Testis (tissue), 3 donors: ENCODE data around the gene BRAT1. TPM values are rescaled to one million over a fixed set of nuclear protein-coding genes. Genes with fewer than 3 reads are reported as not detected.

Source experiments
- DNase-seq: peaks from one replicate; pipeline ENCODE4 v3.0.0-alpha.2; 2019
- H3K27ac ChIP-seq, 2 donors: fragments of 200-600 bp; sonication (generic); one replicate each; pipeline ENCODE4 v1.5.1; 2019
- H3K27me3 ChIP-seq: fragments of 200-600 bp; sonication (generic); one replicate; pipeline ENCODE4 v1.5.1; 2019
- H3K36me3 ChIP-seq: fragments of 200-600 bp; sonication (generic); one replicate; pipeline ENCODE4 v1.5.1; 2017; ENCODE audit warnings: low read depth; ENCODE audit errors: missing control alignments
- H3K4me1 ChIP-seq: fragments of 200-600 bp; sonication (generic); one replicate; pipeline ENCODE4 v1.5.1; 2019
- H3K4me3 ChIP-seq, 2 donors: fragments of 200-600 bp; sonication (generic); one replicate each; pipeline ENCODE4 v1.5.1; 2017 to 2019
- H3K9me3 ChIP-seq: fragments of 200-600 bp; sonication (generic); one replicate; pipeline ENCODE4 v1.5.1; 2017
- POLR2A ChIP-seq: fragments of 450-650 bp; IDR thresholded peaks from one replicate; pipeline ENCODE4 v1.6.1; 2017; ENCODE audit warnings: antibody characterized with exemption, mild to moderate bottlenecking, moderate library complexity
- WGBS, 2 donors: methylation state at CpG; one replicate each; pipeline ENCODE4 v1.1.5; 2018; 5-methylcytosine and 5-hydroxymethylcytosine counted together
- intact Hi-C: fragments of 100-400 bp; cut with DNase I; formaldehyde crosslinking; loops from one replicate; pipeline ENCODE4 v1.15.1; 2023; ENCODE audit warnings: low total_unique reads
- polyA plus RNA-seq: library from polyadenylated mRNA; stranded (reverse); fragments of 350-450 nt; fragmentation: Illumina TruSeq; extraction: RNeasy Lipid Tissue Mini Kit (QIAGEN cat#74804); gene quantifications from one replicate; pipeline ENCODE4 v1.2.3, GENCODE V29; 2014; ENCODE audit warnings: low read depth, low replicate concordance; ENCODE audit not compliant: insufficient read depth
- total RNA-seq, 2 donors: library from RNA; depleted of rRNA; stranded (reverse); fragments of >200 nt; gene quantifications; one replicate each; pipeline ENCODE4 v1.2.3, GENCODE V29; 2016
- TF ChIP-seq, protein P1 (sequence below), 3 experiments: fragments of 450-650 bp in 2 of 3; fragments of 200-600 bp in 1 of 3; sonication (generic) in 1 of 3; IDR thresholded peaks; one replicate each; pipeline ENCODE4 v1.5.1; 2016 to 2019; ENCODE audit warnings: antibody characterized with exemption in 3 of 3, mild to moderate bottlenecking in 2 of 3, moderate library complexity in 1 of 3

Gene BRAT1
- total and polyA plus RNA-seq, 3 donors from 2014 or later = 45.3 to 108 (median 104) TPM

DNA sequence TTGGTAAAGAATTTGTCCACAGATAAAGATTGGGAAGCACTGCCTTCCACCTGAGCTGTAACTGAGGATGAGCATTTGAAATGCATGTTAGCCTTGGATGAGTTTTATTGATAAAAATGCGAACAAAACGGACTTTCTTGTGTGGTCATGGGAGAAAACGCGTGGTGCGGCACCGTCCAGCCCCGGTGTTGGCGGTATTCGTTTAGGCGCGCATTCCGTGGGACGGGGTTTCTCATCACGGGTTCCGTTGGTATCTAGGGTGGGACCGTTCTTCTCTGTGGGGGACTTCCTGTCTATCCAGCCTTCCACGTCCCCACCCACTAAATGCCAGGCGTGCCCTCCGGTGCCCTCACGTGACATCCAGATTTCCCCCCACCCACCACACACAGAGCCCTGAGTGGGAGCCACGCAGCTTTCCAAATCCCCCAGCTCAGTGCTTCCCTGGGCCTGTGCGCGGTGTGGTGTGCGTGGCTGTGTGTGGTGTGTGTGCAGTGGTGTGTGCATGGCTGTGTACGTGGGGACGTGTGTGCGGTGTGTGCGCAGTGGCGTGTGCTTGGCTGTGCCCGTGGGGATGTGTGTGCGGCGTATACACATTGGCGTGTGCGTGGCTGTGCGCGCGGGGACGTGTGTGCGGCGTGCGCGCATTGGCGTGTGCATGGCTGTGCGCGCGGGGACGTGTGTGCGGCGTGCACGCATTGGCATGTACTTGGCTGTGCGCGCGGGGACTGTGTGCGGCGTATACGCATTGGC lies 21.6 kb upstream of the BRAT1 start:
- intact Hi-C loops = no loop called here

DNA sequence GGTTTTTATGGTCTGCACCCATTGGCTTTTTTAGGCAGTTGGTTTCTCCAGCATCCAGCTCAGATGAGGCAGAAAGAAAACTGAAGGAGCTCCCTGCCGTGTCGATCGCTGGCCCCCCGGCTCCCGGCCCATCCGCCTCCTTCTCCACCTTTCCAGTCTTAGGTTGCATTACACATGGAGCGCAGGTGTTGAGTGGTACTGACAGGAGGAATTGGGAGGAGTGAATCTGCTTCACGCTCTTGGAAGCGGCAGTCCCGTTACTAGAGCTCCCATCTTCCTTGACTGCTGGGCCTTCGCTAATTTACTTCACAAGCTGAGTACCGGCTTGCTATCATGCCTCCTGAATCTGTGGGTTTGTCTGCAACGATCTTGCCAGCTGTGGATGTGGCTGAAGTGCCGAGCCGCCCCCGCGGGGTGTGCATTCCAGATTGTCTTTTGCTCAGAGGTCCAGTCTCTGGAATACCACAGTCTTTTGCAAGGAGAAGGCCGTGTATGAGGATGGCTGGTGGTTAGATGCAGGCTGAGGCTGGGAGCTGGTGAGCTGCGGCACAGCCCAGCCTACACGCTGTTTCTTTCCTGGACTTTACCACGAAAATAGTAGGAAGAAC lies 20.5 kb upstream of the BRAT1 start:
- Histone ChIP-seq H3K9me3 (no peaks in the 10 kb centered on the region), H3K36me3 (no peaks in the 10 kb centered on the region), H3K27me3 (no peaks in the 10 kb centered on the region), H3K4me1 (no peaks in the 10 kb centered on the region), H3K27ac (no peak overlapping the region), H3K4me3 (no peak overlapping the region)
- TF ChIP-seq, protein P1, sequence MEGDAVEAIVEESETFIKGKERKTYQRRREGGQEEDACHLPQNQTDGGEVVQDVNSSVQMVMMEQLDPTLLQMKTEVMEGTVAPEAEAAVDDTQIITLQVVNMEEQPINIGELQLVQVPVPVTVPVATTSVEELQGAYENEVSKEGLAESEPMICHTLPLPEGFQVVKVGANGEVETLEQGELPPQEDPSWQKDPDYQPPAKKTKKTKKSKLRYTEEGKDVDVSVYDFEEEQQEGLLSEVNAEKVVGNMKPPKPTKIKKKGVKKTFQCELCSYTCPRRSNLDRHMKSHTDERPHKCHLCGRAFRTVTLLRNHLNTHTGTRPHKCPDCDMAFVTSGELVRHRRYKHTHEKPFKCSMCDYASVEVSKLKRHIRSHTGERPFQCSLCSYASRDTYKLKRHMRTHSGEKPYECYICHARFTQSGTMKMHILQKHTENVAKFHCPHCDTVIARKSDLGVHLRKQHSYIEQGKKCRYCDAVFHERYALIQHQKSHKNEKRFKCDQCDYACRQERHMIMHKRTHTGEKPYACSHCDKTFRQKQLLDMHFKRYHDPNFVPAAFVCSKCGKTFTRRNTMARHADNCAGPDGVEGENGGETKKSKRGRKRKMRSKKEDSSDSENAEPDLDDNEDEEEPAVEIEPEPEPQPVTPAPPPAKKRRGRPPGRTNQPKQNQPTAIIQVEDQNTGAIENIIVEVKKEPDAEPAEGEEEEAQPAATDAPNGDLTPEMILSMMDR (IDR thresholded peaks at IDR 0.05) = no peak
- no peak for TF ChIP-seq POLR2A
- DNase-seq = no peak
- WGBS, 2 donors = 87 to 90% methylated on average over 19 to 21 of the region's 21 CpGs
- intact Hi-C loops = no loop called here

More for the DNA sequence above, 21.6 kb upstream of the BRAT1 start:
- Histone ChIP-seq H3K27ac (no peak overlapping the region), H3K4me3 (no peak overlapping the region), H3K36me3 (no peaks in the 10 kb centered on the region), H3K27me3 (no peaks in the 10 kb centered on the region), H3K4me1 (no peaks in the 10 kb centered on the region), H3K9me3 (no peaks in the 10 kb centered on the region)
- DNase-seq = no peak
- 66 to 86% methylated on average over 48 to 56 of the region's 56 CpGs for WGBS, 2 donors
- no peak for TF ChIP-seq POLR2A
- TF ChIP-seq, protein P1 (IDR thresholded peaks at IDR 0.05) = no peak

DNA sequence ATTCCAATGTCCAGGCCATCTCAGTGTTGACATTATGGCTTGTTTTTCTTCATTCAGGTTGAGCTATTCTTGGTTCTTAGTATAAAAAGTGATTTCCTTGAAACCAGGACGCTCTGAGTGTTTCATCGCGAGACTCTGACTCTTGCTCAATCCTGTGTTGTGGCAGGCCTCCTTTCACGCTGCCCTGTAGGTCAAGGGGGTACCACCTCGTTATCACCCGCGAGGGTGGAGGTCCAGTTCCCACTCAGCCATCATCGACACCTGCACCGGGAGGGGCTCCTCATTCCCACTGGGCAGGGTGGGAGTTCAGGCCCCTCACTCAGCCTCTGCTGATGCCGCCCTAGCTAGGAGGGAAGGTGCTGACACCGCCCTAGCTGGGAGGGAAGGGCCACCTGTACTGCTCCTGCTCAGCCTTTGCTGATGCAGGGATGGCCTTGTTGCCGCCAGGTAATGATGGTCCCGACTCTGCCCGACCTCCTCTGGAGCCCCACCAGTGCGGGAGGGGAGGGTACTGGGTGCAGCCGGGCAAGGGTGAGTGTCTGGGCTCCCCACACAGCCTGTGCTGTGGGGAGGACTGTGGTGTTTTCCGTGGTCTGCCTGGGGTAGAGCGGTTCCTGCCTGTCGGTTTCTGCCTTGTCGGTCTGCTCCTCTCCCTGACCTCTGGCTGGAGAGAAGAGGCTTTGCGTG lies 19.9 kb upstream of the BRAT1 start:
- H3K9me3 ChIP-seq = no peaks in the 10 kb centered on the region
- no peaks in the 10 kb centered on the region for H3K27me3 ChIP-seq
- TF ChIP-seq, protein P1 (IDR thresholded peaks at IDR 0.05) = no peak
- TF ChIP-seq POLR2A = no peak
- no peak for DNase-seq
- no peaks in the 10 kb centered on the region for H3K4me1 ChIP-seq
- H3K4me3 ChIP-seq = no peak overlapping the region
- 84 to 91% methylated on average over 8 to 19 of the region's 21 CpGs for WGBS, 2 donors
- H3K27ac ChIP-seq = no peak overlapping the region
- intact Hi-C loops = no loop called here
- no peaks in the 10 kb centered on the region for H3K36me3 ChIP-seq

DNA sequence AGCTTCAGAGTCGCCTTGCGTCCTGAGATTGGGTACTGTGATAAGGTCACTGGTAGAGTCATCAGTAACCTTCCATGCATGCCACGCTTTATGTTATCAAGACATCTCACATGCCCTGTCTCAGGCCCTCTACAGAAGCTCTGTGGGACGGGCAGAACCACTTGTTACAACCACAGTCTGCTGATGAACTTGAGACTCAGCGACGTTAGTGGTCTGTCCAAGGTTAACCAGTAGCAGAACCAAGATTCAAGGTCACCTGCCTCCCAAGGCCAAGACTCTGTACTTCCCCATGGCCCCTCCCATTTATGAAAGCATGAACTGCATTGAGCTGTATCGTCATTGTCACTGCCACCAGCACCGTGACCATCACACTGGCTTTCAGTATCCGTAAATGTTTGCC lies 18.4 kb upstream of the BRAT1 start:
- no peaks in the 10 kb centered on the region for H3K36me3 ChIP-seq
- H3K27me3 ChIP-seq = no peaks in the 10 kb centered on the region
- no peak for DNase-seq
- 61 to 84% methylated on average over 9 of the region's 9 CpGs for WGBS, 2 donors
- intact Hi-C loops = no loop called here
- H3K9me3 ChIP-seq = no peaks in the 10 kb centered on the region
- no peak for TF ChIP-seq POLR2A
- TF ChIP-seq, protein P1 (IDR thresholded peaks at IDR 0.05) = no peak
- H3K4me3 ChIP-seq = no peak overlapping the region
- no peak overlapping the region for H3K27ac ChIP-seq
- no peaks in the 10 kb centered on the region for H3K4me1 ChIP-seq
